GM23338 (cell line): ENCODE measurements around the gene RALGPS1. TPM values are rescaled to one million over a fixed set of nuclear protein-coding genes. Genes with fewer than 3 reads are reported as not detected.

Experiments used
- ATAC-seq: fragments of 200-7000 bp; cut with Tn5 transposase; 3 replicates; pipeline ENCODE4 v1.9.1; 2020
- DNase-seq: peaks from one replicate; pipeline ENCODE4 v3.0.0-alpha.2; 2015; ENCODE audit warnings: low spot score
- H2AFZ ChIP-seq: fragments of 200-600 bp; sonication (generic); 2 replicates; pipeline ENCODE4 v1.8.0; 2016; ENCODE audit warnings: antibody characterized with exemption, mild to moderate bottlenecking, moderate library complexity
- H3F3A ChIP-seq: fragments of 200-600 bp; sonication (generic); replicated peaks from 2 replicates; pipeline ENCODE4 v1.8.0; 2017; ENCODE audit warnings: antibody characterized with exemption, mixed run types, low read depth
- H3K27ac ChIP-seq: fragments of 200-600 bp; sonication (generic); 2 replicates; pipeline ENCODE4 v1.6.1; 2016; ENCODE audit warnings: low read depth
- H3K27me3 ChIP-seq: fragments of 200-600 bp; sonication (generic); 2 replicates; pipeline ENCODE4 v1.8.0; 2016; ENCODE audit warnings: mild to moderate bottlenecking, mixed run types, moderate library complexity; ENCODE audit not compliant: insufficient read depth
- H3K36me3 ChIP-seq: fragments of 200-600 bp; sonication (generic); 2 replicates; pipeline ENCODE4 v1.8.0; 2016; ENCODE audit warnings: mild to moderate bottlenecking; ENCODE audit not compliant: insufficient read depth
- H3K4me1 ChIP-seq: fragments of 200-600 bp; sonication (generic); 2 replicates; pipeline ENCODE4 v1.8.0; 2016; ENCODE audit warnings: mild to moderate bottlenecking, moderate library complexity; ENCODE audit not compliant: insufficient read depth
- H3K4me2 ChIP-seq: fragments of 200-600 bp; sonication (generic); 2 replicates; pipeline ENCODE4 v1.7.1; 2017; ENCODE audit warnings: mixed run types
- H3K4me3 ChIP-seq: fragments of 200-600 bp; sonication (generic); 2 replicates; pipeline ENCODE4 v1.6.1; 2016; ENCODE audit warnings: mixed run types
- H3K79me2 ChIP-seq: fragments of 200-600 bp; sonication (generic); replicated peaks from 2 replicates; pipeline ENCODE4 v1.8.0; 2017; ENCODE audit warnings: mild to moderate bottlenecking; ENCODE audit not compliant: insufficient read depth
- H3K9me2 ChIP-seq: fragments of 200-600 bp; sonication (generic); 2 replicates; pipeline ENCODE4 v1.8.0; 2017; ENCODE audit not compliant: insufficient read depth
- H4K20me1 ChIP-seq: fragments of 200-600 bp; sonication (generic); replicated peaks from 2 replicates; pipeline ENCODE4 v1.8.0; 2017; ENCODE audit warnings: mild to moderate bottlenecking; ENCODE audit not compliant: insufficient read depth
- H3K27ac Mint-ChIP-seq: 2 replicates; pipeline ENCODE4 v1.8.0; 2020; ENCODE audit warnings: inconsistent platforms, mild to moderate bottlenecking, moderate library complexity, mixed read lengths
- H3K27me3 Mint-ChIP-seq: 3 replicates; pipeline ENCODE4 v1.8.0; 2022; ENCODE audit warnings: low read depth, mild to moderate bottlenecking, moderate library complexity, mixed read lengths, inconsistent platforms; ENCODE audit not compliant: insufficient read depth, poor library complexity
- H3K36me3 Mint-ChIP-seq: 3 replicates; pipeline ENCODE4 v1.8.0; 2021; ENCODE audit warnings: low read depth, mild to moderate bottlenecking, inconsistent platforms, moderate library complexity, mixed read lengths
- H3K4me1 Mint-ChIP-seq: 3 replicates; pipeline ENCODE4 v1.8.0; 2020; ENCODE audit warnings: mild to moderate bottlenecking, inconsistent platforms, mixed read lengths
- H3K4me3 Mint-ChIP-seq: 3 replicates; pipeline ENCODE4 v1.8.0; 2021; ENCODE audit warnings: moderate library complexity, mild to moderate bottlenecking, inconsistent platforms, mixed read lengths
- H3K9me3 Mint-ChIP-seq: 3 replicates; pipeline ENCODE4 v1.8.0; 2020; ENCODE audit warnings: moderate library complexity, mild to moderate bottlenecking, inconsistent platforms, mixed read lengths
- EZH2 ChIP-seq: fragments of 200-600 bp; sonication (generic); IDR thresholded peaks from one replicate; pipeline ENCODE4 v1.8.0; 2017; ENCODE audit warnings: antibody characterized with exemption, mild to moderate bottlenecking, low read depth; ENCODE audit not compliant: unreplicated experiment
- polyA plus RNA-seq: library from polyadenylated mRNA; unstranded; fragments of >200 nt; fragmentation: Nextera tagmentation; extraction: Ambion mirVana; gene quantifications from 2 replicates; pipeline ENCODE4 v1.2.1, GENCODE V29; 2016
- total RNA-seq: library from RNA; depleted of rRNA; stranded (reverse); fragments of >200 nt; shearing (Covaris generic); gene quantifications from 2 replicates; pipeline ENCODE4 v1.2.3, GENCODE V29; 2014
- TF ChIP-seq, protein P1 (sequence below): fragments of 250-450 bp; sonication (Bioruptor Pico); IDR thresholded peaks from 2 replicates; pipeline ENCODE4 v1.5.0; 2020; ENCODE audit warnings: mild to moderate bottlenecking, moderate library complexity
- TF ChIP-seq, protein P2 (sequence below): IDR thresholded peaks from one replicate; pipeline ENCODE4 v1.6.1; 2018; ENCODE audit warnings: antibody characterized with exemption; ENCODE audit not compliant: unreplicated experiment

The RALGPS1 gene
- total and polyA plus RNA-seq, 2 experiments from 2014 or later, result 18.2 to 57.1 TPM

DNA sequence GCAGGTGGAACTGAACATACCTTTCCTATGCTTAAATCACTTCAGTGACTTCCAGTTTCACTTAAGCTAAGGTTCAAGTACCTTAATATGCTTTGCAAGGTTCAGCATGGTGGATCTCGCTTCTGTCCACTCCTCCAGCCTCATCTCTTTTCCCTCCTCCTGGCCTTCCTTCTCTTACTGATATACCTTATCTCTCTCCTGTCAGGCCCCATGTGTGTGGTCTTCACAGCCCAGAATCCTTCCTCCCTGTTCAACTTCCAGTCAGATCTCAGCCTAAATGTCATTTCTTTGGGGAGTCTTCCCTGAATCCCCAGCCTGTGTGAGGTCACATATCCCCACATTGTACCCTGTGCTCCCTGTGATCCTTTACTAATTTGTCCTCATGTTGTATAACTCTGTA is 120.1 kb downstream of the RALGPS1 start (continued):
- TF ChIP-seq, protein P1, sequence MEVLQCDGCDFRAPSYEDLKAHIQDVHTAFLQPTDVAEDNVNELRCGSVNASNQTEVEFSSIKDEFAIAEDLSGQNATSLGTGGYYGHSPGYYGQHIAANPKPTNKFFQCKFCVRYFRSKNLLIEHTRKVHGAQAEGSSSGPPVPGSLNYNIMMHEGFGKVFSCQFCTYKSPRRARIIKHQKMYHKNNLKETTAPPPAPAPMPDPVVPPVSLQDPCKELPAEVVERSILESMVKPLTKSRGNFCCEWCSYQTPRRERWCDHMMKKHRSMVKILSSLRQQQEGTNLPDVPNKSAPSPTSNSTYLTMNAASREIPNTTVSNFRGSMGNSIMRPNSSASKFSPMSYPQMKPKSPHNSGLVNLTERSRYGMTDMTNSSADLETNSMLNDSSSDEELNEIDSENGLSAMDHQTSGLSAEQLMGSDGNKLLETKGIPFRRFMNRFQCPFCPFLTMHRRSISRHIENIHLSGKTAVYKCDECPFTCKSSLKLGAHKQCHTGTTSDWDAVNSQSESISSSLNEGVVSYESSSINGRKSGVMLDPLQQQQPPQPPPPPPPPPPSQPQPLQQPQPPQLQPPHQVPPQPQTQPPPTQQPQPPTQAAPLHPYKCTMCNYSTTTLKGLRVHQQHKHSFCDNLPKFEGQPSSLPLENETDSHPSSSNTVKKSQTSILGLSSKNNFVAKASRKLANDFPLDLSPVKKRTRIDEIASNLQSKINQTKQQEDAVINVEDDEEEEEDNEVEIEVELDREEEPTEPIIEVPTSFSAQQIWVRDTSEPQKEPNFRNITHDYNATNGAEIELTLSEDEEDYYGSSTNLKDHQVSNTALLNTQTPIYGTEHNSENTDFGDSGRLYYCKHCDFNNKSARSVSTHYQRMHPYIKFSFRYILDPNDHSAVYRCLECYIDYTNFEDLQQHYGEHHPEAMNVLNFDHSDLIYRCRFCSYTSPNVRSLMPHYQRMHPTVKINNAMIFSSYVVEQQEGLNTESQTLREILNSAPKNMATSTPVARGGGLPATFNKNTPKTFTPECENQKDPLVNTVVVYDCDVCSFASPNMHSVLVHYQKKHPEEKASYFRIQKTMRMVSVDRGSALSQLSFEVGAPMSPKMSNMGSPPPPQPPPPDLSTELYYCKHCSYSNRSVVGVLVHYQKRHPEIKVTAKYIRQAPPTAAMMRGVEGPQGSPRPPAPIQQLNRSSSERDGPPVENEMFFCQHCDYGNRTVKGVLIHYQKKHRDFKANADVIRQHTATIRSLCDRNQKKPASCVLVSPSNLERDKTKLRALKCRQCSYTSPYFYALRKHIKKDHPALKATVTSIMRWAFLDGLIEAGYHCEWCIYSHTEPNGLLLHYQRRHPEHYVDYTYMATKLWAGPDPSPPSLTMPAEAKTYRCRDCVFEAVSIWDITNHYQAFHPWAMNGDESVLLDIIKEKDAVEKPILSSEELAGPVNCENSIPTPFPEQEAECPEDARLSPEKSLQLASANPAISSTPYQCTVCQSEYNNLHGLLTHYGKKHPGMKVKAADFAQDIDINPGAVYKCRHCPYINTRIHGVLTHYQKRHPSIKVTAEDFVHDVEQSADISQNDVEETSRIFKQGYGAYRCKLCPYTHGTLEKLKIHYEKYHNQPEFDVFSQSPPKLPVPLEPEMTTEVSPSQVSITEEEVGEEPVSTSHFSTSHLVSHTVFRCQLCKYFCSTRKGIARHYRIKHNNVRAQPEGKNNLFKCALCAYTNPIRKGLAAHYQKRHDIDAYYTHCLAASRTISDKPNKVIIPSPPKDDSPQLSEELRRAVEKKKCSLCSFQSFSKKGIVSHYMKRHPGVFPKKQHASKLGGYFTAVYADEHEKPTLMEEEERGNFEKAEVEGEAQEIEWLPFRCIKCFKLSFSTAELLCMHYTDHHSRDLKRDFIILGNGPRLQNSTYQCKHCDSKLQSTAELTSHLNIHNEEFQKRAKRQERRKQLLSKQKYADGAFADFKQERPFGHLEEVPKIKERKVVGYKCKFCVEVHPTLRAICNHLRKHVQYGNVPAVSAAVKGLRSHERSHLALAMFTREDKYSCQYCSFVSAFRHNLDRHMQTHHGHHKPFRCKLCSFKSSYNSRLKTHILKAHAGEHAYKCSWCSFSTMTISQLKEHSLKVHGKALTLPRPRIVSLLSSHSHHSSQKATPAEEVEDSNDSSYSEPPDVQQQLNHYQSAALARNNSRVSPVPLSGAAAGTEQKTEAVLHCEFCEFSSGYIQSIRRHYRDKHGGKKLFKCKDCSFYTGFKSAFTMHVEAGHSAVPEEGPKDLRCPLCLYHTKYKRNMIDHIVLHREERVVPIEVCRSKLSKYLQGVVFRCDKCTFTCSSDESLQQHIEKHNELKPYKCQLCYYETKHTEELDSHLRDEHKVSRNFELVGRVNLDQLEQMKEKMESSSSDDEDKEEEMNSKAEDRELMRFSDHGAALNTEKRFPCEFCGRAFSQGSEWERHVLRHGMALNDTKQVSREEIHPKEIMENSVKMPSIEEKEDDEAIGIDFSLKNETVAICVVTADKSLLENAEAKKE (CRISPR knock-in tag), result no peak

DNA sequence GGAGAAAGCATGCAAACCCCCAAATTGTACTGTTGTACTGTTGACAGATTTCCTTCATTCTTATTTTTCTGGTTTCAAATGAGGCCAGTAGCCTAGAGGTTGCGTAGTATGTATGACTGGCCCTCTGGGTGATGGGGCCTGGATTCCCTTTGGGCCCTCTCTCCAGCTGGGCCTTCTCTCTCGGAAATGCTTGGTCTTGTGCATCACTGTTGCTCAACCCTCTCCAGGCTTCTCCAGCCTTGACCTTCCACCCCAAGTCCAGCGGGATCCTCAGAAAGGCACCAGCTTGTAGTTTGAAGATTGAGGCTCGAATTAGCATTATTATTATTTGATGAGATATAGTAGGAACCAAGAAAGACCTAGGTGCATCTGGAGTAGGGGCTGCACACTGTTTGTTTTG is 120.8 kb downstream of the RALGPS1 start:
- peaks cover 4% of the 10 kb centered on the region; the same call in 1 of the 2 replicates for H4K20me1 ChIP-seq
- H3K4me3 ChIP-seq, result no peak overlapping the region
- H2AFZ ChIP-seq, result no peak overlapping the region
- no peak overlapping the region for H3K4me3 Mint-ChIP-seq
- H3K36me3 ChIP-seq, result no peaks in the 10 kb centered on the region
- H3K27me3 ChIP-seq, result no peaks in the 10 kb centered on the region
- H3K4me2 ChIP-seq, result no peak overlapping the region
- ATAC-seq, result no peak
- H3K4me1 Mint-ChIP-seq, result no peaks in the 10 kb centered on the region
- no peaks in the 10 kb centered on the region for H3K4me1 ChIP-seq
- H3K9me3 Mint-ChIP-seq, result no peaks in the 10 kb centered on the region
- H3K27ac Mint-ChIP-seq, result no peak overlapping the region
- no peaks in the 10 kb centered on the region for H3K79me2 ChIP-seq
- no peaks in the 10 kb centered on the region for H3K9me2 ChIP-seq
- H3F3A ChIP-seq, result no peaks in the 10 kb centered on the region
- peaks cover 2% of the 10 kb centered on the region for H3K27me3 Mint-ChIP-seq
- no peak overlapping the region for H3K27ac ChIP-seq
- no peaks in the 10 kb centered on the region for H3K36me3 Mint-ChIP-seq
- DNase-seq, result no peak
- TF ChIP-seq, protein P2, sequence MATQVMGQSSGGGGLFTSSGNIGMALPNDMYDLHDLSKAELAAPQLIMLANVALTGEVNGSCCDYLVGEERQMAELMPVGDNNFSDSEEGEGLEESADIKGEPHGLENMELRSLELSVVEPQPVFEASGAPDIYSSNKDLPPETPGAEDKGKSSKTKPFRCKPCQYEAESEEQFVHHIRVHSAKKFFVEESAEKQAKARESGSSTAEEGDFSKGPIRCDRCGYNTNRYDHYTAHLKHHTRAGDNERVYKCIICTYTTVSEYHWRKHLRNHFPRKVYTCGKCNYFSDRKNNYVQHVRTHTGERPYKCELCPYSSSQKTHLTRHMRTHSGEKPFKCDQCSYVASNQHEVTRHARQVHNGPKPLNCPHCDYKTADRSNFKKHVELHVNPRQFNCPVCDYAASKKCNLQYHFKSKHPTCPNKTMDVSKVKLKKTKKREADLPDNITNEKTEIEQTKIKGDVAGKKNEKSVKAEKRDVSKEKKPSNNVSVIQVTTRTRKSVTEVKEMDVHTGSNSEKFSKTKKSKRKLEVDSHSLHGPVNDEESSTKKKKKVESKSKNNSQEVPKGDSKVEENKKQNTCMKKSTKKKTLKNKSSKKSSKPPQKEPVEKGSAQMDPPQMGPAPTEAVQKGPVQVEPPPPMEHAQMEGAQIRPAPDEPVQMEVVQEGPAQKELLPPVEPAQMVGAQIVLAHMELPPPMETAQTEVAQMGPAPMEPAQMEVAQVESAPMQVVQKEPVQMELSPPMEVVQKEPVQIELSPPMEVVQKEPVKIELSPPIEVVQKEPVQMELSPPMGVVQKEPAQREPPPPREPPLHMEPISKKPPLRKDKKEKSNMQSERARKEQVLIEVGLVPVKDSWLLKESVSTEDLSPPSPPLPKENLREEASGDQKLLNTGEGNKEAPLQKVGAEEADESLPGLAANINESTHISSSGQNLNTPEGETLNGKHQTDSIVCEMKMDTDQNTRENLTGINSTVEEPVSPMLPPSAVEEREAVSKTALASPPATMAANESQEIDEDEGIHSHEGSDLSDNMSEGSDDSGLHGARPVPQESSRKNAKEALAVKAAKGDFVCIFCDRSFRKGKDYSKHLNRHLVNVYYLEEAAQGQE, result no peak
- no peak for TF ChIP-seq EZH2
